CD14-positive monocyte (primary cell): ENCODE data around the gene PLSCR4. TPM values are rescaled to one million over a fixed set of nuclear protein-coding genes. Genes with fewer than 3 reads are reported as not detected.

Source experiments
- DNase-seq, 3 donors: peaks; one replicate each; pipeline ENCODE4 v3.0.0-alpha.2; 2011 to 2022
- H2AFZ ChIP-seq: 2 replicates; pipeline ENCODE4 v1.6.0; 2012; ENCODE audit warnings: mild to moderate bottlenecking, low read depth, low read length, inconsistent platforms; ENCODE audit not compliant: insufficient read depth, poor library complexity, severe bottlenecking
- H3K27ac ChIP-seq, 2 donors: 1 replicate in 1 of 2; 2 replicates in 1 of 2; pipeline ENCODE4 v1.5.1; 2012 to 2013; ENCODE audit warnings: low read length in 2 of 2, control low read depth in 1 of 2, inconsistent platforms in 1 of 2, low read depth in 1 of 2, mild to moderate bottlenecking in 1 of 2
- H3K27me3 ChIP-seq, 2 donors: one replicate each; pipeline versions ENCODE4 v1.6.0 to v1.6.1; 2011 to 2013; ENCODE audit warnings: low read length in 2 of 2; ENCODE audit not compliant: control insufficient read depth in 2 of 2, insufficient read depth in 2 of 2
- H3K36me3 ChIP-seq, 2 donors: replicated peaks in 1 of 2; 1 replicate in 1 of 2; 2 replicates in 1 of 2; pipeline versions ENCODE4 v1.5.1 to v1.6.1; 2012 to 2013; ENCODE audit warnings: low read length in 2 of 2, control low read depth in 1 of 2, inconsistent platforms in 1 of 2, mild to moderate bottlenecking in 1 of 2; ENCODE audit not compliant: insufficient read depth in 2 of 2, control insufficient read depth in 1 of 2
- H3K4me1 ChIP-seq, 2 donors: 1 replicate in 1 of 2; 2 replicates in 1 of 2; pipeline versions ENCODE4 v1.5.1 to v1.6.1; 2012 to 2013; ENCODE audit warnings: low read length in 2 of 2, control low read depth in 1 of 2, inconsistent platforms in 1 of 2, mild to moderate bottlenecking in 1 of 2, moderate library complexity in 1 of 2; ENCODE audit not compliant: insufficient read depth in 2 of 2, control insufficient read depth in 1 of 2
- H3K4me2 ChIP-seq: replicated peaks from 2 replicates; pipeline ENCODE3; 2012; ENCODE audit warnings: low read length, moderate library complexity, mild to moderate bottlenecking; ENCODE audit not compliant: poor library complexity, severe bottlenecking; ENCODE audit errors: extremely low read depth
- H3K4me3 ChIP-seq, 3 experiments: fragments of 200-600 bp in 1 of 3; sonication (generic) in 1 of 3; replicated peaks in 1 of 3; 1 replicate in 2 of 3; 2 replicates in 1 of 3; pipeline ENCODE4 v1.5.1; 2011 to 2013; ENCODE audit warnings: low read length in 3 of 3, mild to moderate bottlenecking in 3 of 3, control low read depth in 2 of 3, low read depth in 2 of 3, inconsistent platforms in 1 of 3, moderate library complexity in 1 of 3
- H3K79me2 ChIP-seq: 2 replicates; pipeline ENCODE4 v1.6.0; 2012; ENCODE audit warnings: mild to moderate bottlenecking, control low read depth, inconsistent platforms, low read length, moderate library complexity; ENCODE audit not compliant: insufficient read depth
- H3K9ac ChIP-seq: 2 replicates; pipeline ENCODE4 v1.6.0; 2017; ENCODE audit warnings: low read length, mild to moderate bottlenecking; ENCODE audit not compliant: insufficient read depth, poor library complexity, severe bottlenecking
- H3K9me3 ChIP-seq, 2 donors: replicated peaks in 1 of 2; 1 replicate in 1 of 2; 2 replicates in 1 of 2; pipeline versions ENCODE4 v1.5.1 to v1.6.1; 2012 to 2013; ENCODE audit warnings: low read length in 2 of 2, control low read depth in 1 of 2; ENCODE audit not compliant: control insufficient read depth in 1 of 2, insufficient read depth in 1 of 2
- H4K20me1 ChIP-seq: 2 replicates; pipeline ENCODE4 v1.6.0; 2012; ENCODE audit warnings: mild to moderate bottlenecking, low read length, control low read depth, moderate library complexity; ENCODE audit not compliant: insufficient read depth
- H3K27ac Mint-ChIP-seq, 7 donors: one replicate each; pipeline ENCODE4 v1.8.0; 2020; ENCODE audit warnings: mild to moderate bottlenecking in 7 of 7, mixed read lengths in 7 of 7, moderate library complexity in 6 of 7, inconsistent platforms in 2 of 7
- H3K27me3 Mint-ChIP-seq, 3 donors: one replicate each; pipeline ENCODE4 v1.8.0; 2021 to 2022; ENCODE audit warnings: low read depth in 3 of 3, mild to moderate bottlenecking in 3 of 3, mixed read lengths in 3 of 3, moderate library complexity in 3 of 3, inconsistent platforms in 1 of 3
- H3K36me3 Mint-ChIP-seq, 2 donors: one replicate each; pipeline ENCODE4 v1.8.0; 2020; ENCODE audit warnings: mixed read lengths in 2 of 2, inconsistent platforms in 1 of 2, mild to moderate bottlenecking in 1 of 2
- H3K4me1 Mint-ChIP-seq: one replicate; pipeline ENCODE4 v1.8.0; 2020; ENCODE audit warnings: mild to moderate bottlenecking, mixed read lengths
- H3K4me3 Mint-ChIP-seq, 2 donors: one replicate each; pipeline ENCODE4 v1.8.0; 2020; ENCODE audit warnings: mild to moderate bottlenecking in 2 of 2, mixed read lengths in 2 of 2, moderate library complexity in 1 of 2
- H3K9me3 Mint-ChIP-seq, 7 donors: one replicate each; pipeline ENCODE4 v1.8.0; 2020 to 2022; ENCODE audit warnings: mixed read lengths in 7 of 7, mild to moderate bottlenecking in 6 of 7, moderate library complexity in 6 of 7, inconsistent platforms in 2 of 7
- WGBS: methylation state at CpG from one replicate; pipeline ENCODE4 v1.1.5; 2013; ENCODE audit warnings: missing lambda C conversion rate; ENCODE audit not compliant: insufficient coverage; 5-methylcytosine and 5-hydroxymethylcytosine counted together
- intact Hi-C, 2 donors: fragments of 100-400 bp; cut with micrococcal nuclease; formaldehyde crosslinking; loops; one replicate each; pipeline versions ENCODE4 v1.15.0 to v1.15.1; 2023
- polyA plus RNA-seq, 3 donors: library from polyadenylated mRNA; depleted of rRNA in 1 of 3; unstranded in 2 of 3; stranded (reverse) in 1 of 3; fragments of 300-500 nt in 2 of 3; fragments of >200 nt in 1 of 3; fragmentation: Illumina TruSeq in 2 of 3; gene quantifications; 1 replicate in 2 of 3; 2 replicates in 1 of 3; pipeline ENCODE4 v1.2.3, GENCODE V29; 2012 to 2021
- TF ChIP-seq, protein P1 (sequence below): fragments of 200-600 bp; IDR thresholded peaks from one replicate; pipeline ENCODE4 v1.8.0; 2022; ENCODE audit warnings: antibody characterized with exemption, mild to moderate bottlenecking

PLSCR4 gene
- polyA plus RNA-seq, 3 donors, result 0.05 TPM; not detected in 2

DNA sequence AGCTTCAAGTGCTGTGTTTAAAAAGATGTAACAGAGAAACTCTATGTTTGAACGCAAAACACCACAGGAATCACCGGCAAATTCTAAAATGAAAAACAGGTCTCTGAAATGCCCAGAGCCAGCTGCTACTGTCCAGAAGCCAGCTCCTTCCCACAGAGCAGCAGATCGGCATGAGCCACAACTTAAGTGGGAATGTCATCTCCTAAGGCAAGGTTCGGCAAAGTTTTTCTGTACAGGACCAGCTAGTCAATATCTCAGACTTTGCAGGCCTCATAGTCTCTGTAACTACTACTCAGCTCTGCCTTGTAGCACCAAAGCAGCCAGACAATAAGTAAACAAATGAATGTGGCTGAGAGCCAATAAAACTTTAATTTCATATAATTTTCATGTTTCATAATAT is 94.8 kb downstream of the PLSCR4 start:
- DNase-seq, result no peak
- H3K27me3 Mint-ChIP-seq, result peaks cover 24 to 31% (median 29%) of the 10 kb centered on the region in 3 donors
- H3K27ac Mint-ChIP-seq, result no peak overlapping the region
- 87% methylated on average over 4 of the region's 4 CpGs for WGBS
- Histone ChIP-seq H3K79me2 (no peaks in the 10 kb centered on the region), H3K4me3 (no peak overlapping the region), H2AFZ (no peak overlapping the region), H3K27ac (no peak overlapping the region), H3K4me1 (peaks cover 7 to 10% of the 10 kb centered on the region in 2 donors), H4K20me1 (no peaks in the 10 kb centered on the region), H3K9ac (no peak overlapping the region), H3K9me3 (no peaks in the 10 kb centered on the region), H3K27me3 (peaks cover 25 to 28% of the 10 kb centered on the region in 2 donors), H3K4me2 (no peak overlapping the region), H3K36me3 (no peaks in the 10 kb centered on the region)
- H3K9me3 Mint-ChIP-seq, result peaks cover 0 to 4% (median 0%) of the 10 kb centered on the region in 7 donors
- peaks cover 9% of the 10 kb centered on the region for H3K4me1 Mint-ChIP-seq
- no peaks in the 10 kb centered on the region for H3K36me3 Mint-ChIP-seq
- TF ChIP-seq, protein P1, sequence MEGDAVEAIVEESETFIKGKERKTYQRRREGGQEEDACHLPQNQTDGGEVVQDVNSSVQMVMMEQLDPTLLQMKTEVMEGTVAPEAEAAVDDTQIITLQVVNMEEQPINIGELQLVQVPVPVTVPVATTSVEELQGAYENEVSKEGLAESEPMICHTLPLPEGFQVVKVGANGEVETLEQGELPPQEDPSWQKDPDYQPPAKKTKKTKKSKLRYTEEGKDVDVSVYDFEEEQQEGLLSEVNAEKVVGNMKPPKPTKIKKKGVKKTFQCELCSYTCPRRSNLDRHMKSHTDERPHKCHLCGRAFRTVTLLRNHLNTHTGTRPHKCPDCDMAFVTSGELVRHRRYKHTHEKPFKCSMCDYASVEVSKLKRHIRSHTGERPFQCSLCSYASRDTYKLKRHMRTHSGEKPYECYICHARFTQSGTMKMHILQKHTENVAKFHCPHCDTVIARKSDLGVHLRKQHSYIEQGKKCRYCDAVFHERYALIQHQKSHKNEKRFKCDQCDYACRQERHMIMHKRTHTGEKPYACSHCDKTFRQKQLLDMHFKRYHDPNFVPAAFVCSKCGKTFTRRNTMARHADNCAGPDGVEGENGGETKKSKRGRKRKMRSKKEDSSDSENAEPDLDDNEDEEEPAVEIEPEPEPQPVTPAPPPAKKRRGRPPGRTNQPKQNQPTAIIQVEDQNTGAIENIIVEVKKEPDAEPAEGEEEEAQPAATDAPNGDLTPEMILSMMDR, result no peak
- intact Hi-C loops, result no loop called here
- no peak overlapping the region for H3K4me3 Mint-ChIP-seq

DNA sequence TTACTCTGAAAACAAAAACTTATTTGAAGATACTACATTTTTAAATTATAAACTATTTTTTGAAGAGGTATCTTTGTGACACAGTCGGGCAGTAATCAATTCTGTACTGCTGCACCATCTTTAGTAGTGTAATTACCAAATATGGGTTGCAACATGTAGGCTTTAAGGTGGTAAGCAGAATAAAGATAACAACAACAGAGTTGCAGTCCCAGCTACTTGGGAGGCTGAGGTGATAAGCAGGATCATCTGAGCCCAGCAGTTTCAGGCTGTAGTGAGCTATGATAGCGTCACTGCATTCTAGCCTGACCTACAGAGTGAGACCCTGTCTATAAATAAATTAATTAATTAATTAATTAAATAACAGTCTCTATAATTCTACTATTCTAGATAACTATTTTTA is 95.9 kb downstream of the PLSCR4 start:
- Histone ChIP-seq H3K9me3 (no peaks in the 10 kb centered on the region), H4K20me1 (no peaks in the 10 kb centered on the region), H3K79me2 (no peaks in the 10 kb centered on the region), H3K27me3 (peaks cover 18 to 20% of the 10 kb centered on the region in 2 donors), H3K4me3 (no peak overlapping the region), H3K27ac (no peak overlapping the region), H2AFZ (no peak overlapping the region), H3K4me1 (no peaks in the 10 kb centered on the region), H3K9ac (no peak overlapping the region), H3K36me3 (no peaks in the 10 kb centered on the region), H3K4me2 (no peak overlapping the region)
- Mint-ChIP-seq H3K36me3 (no peaks in the 10 kb centered on the region), H3K27me3 (peaks cover 16 to 22% (median 20%) of the 10 kb centered on the region in 3 donors), H3K4me1 (peaks cover 3% of the 10 kb centered on the region), H3K9me3 (no peaks in the 10 kb centered on the region), H3K4me3 (no peak overlapping the region), H3K27ac (no peak overlapping the region)
- DNase-seq, result no peak
- intact Hi-C loops, result no loop called here
- no CpG with 5 or more reads among the region's 2 CpGs for WGBS
- TF ChIP-seq, protein P1, result no peak
